Peyer's patch (tissue), 4 donors: ENCODE data around the gene ZCCHC18. TPM values are rescaled to one million over a fixed set of nuclear protein-coding genes. Genes with fewer than 3 reads are reported as not detected.
"Not testable (repeated sequence)": the region's sequence is repeated elsewhere in the genome, so short reads cannot be mapped to it uniquely, and the experiment has no call there.

ENCODE experiments used
- DNase-seq, 3 donors: peaks; one replicate each; pipeline ENCODE4 v3.0.0-alpha.2; 2017 to 2019
- H3K27ac ChIP-seq, 4 donors: fragments of 200-600 bp; sonication (generic); one replicate each; pipeline ENCODE4 v1.5.1; 2016 to 2019
- H3K27me3 ChIP-seq, 2 donors: fragments of 200-600 bp; sonication (generic); one replicate each; pipeline ENCODE4 v1.5.1; 2019
- H3K36me3 ChIP-seq, 3 donors: fragments of 200-600 bp; sonication (generic); one replicate each; pipeline ENCODE4 v1.5.1; 2016 to 2019
- H3K4me1 ChIP-seq, 4 donors: fragments of 200-600 bp; sonication (generic); one replicate each; pipeline ENCODE4 v1.5.1; 2016 to 2019
- H3K4me3 ChIP-seq, 4 donors: fragments of 200-600 bp; sonication (generic); 1 replicate in 3 of 4; 2 replicates in 1 of 4; pipeline ENCODE4 v1.5.1; 2016 to 2019; ENCODE audit warnings: mild to moderate bottlenecking in 1 of 4
- H3K9me3 ChIP-seq, 4 donors: fragments of 200-600 bp; sonication (generic); one replicate each; pipeline ENCODE4 v1.5.1; 2016 to 2019; ENCODE audit warnings: mild to moderate bottlenecking in 1 of 4
- CTCF ChIP-seq, 6 experiments: fragments of 450-650 bp in 4 of 6; fragments of 200-600 bp in 2 of 6; sonication (generic) in 1 of 6; IDR thresholded peaks; one replicate each; pipeline ENCODE4 v1.5.1; 2017 to 2019; ENCODE audit warnings: antibody characterized with exemption in 6 of 6, mild to moderate bottlenecking in 3 of 6, moderate library complexity in 1 of 6
- POLR2A ChIP-seq, 2 donors: fragments of 450-650 bp; IDR thresholded peaks; one replicate each; pipeline ENCODE4 v1.5.1; 2017; ENCODE audit warnings: antibody characterized with exemption in 2 of 2, mild to moderate bottlenecking in 2 of 2, moderate library complexity in 2 of 2
- total RNA-seq, 4 donors: library from RNA; depleted of rRNA; stranded (reverse); fragments of >200 nt; gene quantifications; one replicate each; pipeline ENCODE4 v1.1.0, GENCODE V29; 2016

Gene ZCCHC18
- 1 to 10 TPM in 1 of 4 donors, under 1 TPM in 1, not detected in 2; 0.80 to 8.3 TPM for total RNA-seq

GRCh38 chrX:104112326-104112951 lies at the start of gene ZCCHC18:
TSS of gene ZCCHC18 (plus strand) at chrX:104112523. CDS start at chrX:104114112, 1,589 bp downstream.
- H3K27ac ChIP-seq, result peak within 1 kb of the TSS; percentile 67 to 81 (median 75)

GRCh38 chrX:104062636-104063035 lies 49.7 kb upstream of the ZCCHC18 start:
- not testable (repeated sequence) for H3K27me3 ChIP-seq, H3K4me3 ChIP-seq, H3K9me3 ChIP-seq, H3K27ac ChIP-seq, DNase-seq, H3K4me1 ChIP-seq, H3K36me3 ChIP-seq

More at GRCh38 chrX:104112326-104112951, at the start of gene ZCCHC18:
- H3K9me3 ChIP-seq, result no peaks in the 10 kb centered on the region
- DNase-seq, result peak; percentile 51 to 67 (median 55)
- no peak for TF ChIP-seq POLR2A (IDR thresholded peaks at IDR 0.05)
- no peak for TF ChIP-seq CTCF (IDR thresholded peaks at IDR 0.05)
- no peaks in the 10 kb centered on the region for H3K36me3 ChIP-seq
- peak within 1 kb of the TSS; percentile 41 to 59 (median 54) for H3K4me3 ChIP-seq
- no peaks in the 10 kb centered on the region for H3K4me1 ChIP-seq
- H3K27me3 ChIP-seq, result no peaks in the 10 kb centered on the region

GRCh38 chrX:104075778-104076445 lies 36.4 kb upstream of the ZCCHC18 start, which contains the start of gene TMSB15C:
TSS of gene TMSB15C (minus strand) at chrX:104076236.
- not testable (repeated sequence) for H3K27me3 ChIP-seq, H3K4me1 ChIP-seq, DNase-seq, H3K36me3 ChIP-seq, H3K9me3 ChIP-seq, H3K27ac ChIP-seq, H3K4me3 ChIP-seq

- H3K27ac ChIP-seq, H3K36me3 ChIP-seq, H3K4me1 ChIP-seq, DNase-seq, H3K9me3 ChIP-seq, H3K27me3 ChIP-seq, H3K4me3 ChIP-seq: not testable (repeated sequence)
These were observed 34.5 kb upstream of the ZCCHC18 start for GRCh38 chrX:104077854-104078253.

- Histone ChIP-seq H3K4me1 (no peaks in the 10 kb centered on the region), H3K4me3 (no peak overlapping the region), H3K27me3 (no peaks in the 10 kb centered on the region), H3K9me3 (no peaks in the 10 kb centered on the region), H3K27ac (no peak overlapping the region), H3K36me3 (no peaks in the 10 kb centered on the region)
- no peak for TF ChIP-seq CTCF (IDR thresholded peaks at IDR 0.05)
- no peak for TF ChIP-seq POLR2A (IDR thresholded peaks at IDR 0.05)
- no peak for DNase-seq
These were observed 28.3 kb upstream of the ZCCHC18 start for GRCh38 chrX:104084063-104084462.

- no peaks in the 10 kb centered on the region for H3K9me3 ChIP-seq
- H3K27me3 ChIP-seq, result no peaks in the 10 kb centered on the region
- TF ChIP-seq POLR2A (IDR thresholded peaks at IDR 0.05) (no peak), CTCF (IDR thresholded peaks at IDR 0.05) (no peak)
- no peaks in the 10 kb centered on the region for H3K36me3 ChIP-seq
- no peak overlapping the region for H3K27ac ChIP-seq
- DNase-seq, result no peak
- no peaks in the 10 kb centered on the region for H3K4me1 ChIP-seq
- no peak overlapping the region for H3K4me3 ChIP-seq
These were observed 27.6 kb upstream of the ZCCHC18 start for GRCh38 chrX:104084534-104085277.

- Histone ChIP-seq H3K4me3 (no peak overlapping the region), H3K27ac (no peak overlapping the region), H3K9me3 (no peaks in the 10 kb centered on the region), H3K4me1 (no peaks in the 10 kb centered on the region), H3K27me3 (no peaks in the 10 kb centered on the region), H3K36me3 (no peaks in the 10 kb centered on the region)
- TF ChIP-seq POLR2A (IDR thresholded peaks at IDR 0.05), result no peak
- TF ChIP-seq CTCF (IDR thresholded peaks at IDR 0.05), result no peak
- no peak for DNase-seq
These were observed 26.8 kb upstream of the ZCCHC18 start for GRCh38 chrX:104085477-104085876.
